Heart right ventricle (tissue), 16 donors: Measurements from ENCODE around the gene CENPM. TPM values are rescaled to one million over a fixed set of nuclear protein-coding genes. Genes with fewer than 3 reads are reported as not detected.
A peak's percentile ranks its signal among the peaks of the same experiment; 100 is the strongest.

ENCODE experiments used
- ATAC-seq, 8 donors: fragments of 200-7000 bp; cut with Tn5 transposase; one replicate each; pipeline ENCODE4 v1.9.1; 2020; ENCODE audit warnings: mild to moderate bottlenecking in 8 of 8, moderate library complexity in 8 of 8, moderate number of reproducible peaks in 1 of 8
- DNase-seq, 2 donors: peaks; one replicate each; pipeline ENCODE4 v3.0.0-alpha.2; 2020
- H3K27ac ChIP-seq, 10 donors: fragments of 200-600 bp; sonication (generic) in 2 of 10; one replicate each; pipeline versions ENCODE4 v1.5.0 to v1.8.0; 2020 to 2022; ENCODE audit warnings: mild to moderate bottlenecking in 3 of 10
- H3K27me3 ChIP-seq, 7 donors: fragments of 200-600 bp; one replicate each; pipeline ENCODE4 v1.8.0; 2021 to 2022; ENCODE audit warnings: mild to moderate bottlenecking in 2 of 7
- H3K36me3 ChIP-seq, 9 donors: fragments of 200-600 bp; sonication (generic) in 1 of 9; one replicate each; pipeline versions ENCODE4 v1.5.0 to v1.8.0; 2020 to 2022; ENCODE audit warnings: mild to moderate bottlenecking in 2 of 9
- H3K4me1 ChIP-seq, 9 donors: fragments of 200-600 bp; sonication (generic) in 1 of 9; one replicate each; pipeline versions ENCODE4 v1.5.0 to v1.8.0; 2020 to 2022; ENCODE audit warnings: mild to moderate bottlenecking in 4 of 9
- H3K4me3 ChIP-seq, 10 donors: fragments of 200-600 bp; sonication (generic) in 2 of 10; one replicate each; pipeline versions ENCODE4 v1.5.0 to v1.8.0; 2020 to 2022; ENCODE audit warnings: mild to moderate bottlenecking in 7 of 10, moderate library complexity in 2 of 10
- H3K9me3 ChIP-seq, 11 donors: fragments of 200-600 bp in 10 of 11; sonication (generic) in 2 of 11; one replicate each; pipeline versions ENCODE4 v1.5.0 to v1.8.0; 2013 to 2022; ENCODE audit warnings: mild to moderate bottlenecking in 2 of 11, control low read depth in 1 of 11, moderate library complexity in 1 of 11
- WGBS, 2 donors: extraction: QIAGEN DNeasy Blood & Tissue Kit; methylation state at CpG; one replicate each; pipeline ENCODE4 v1.1.7; 2013; ENCODE audit warnings: inconsistent platforms in 1 of 2; 5-methylcytosine and 5-hydroxymethylcytosine counted together
- intact Hi-C, 10 donors: fragments of 100-400 bp; cut with DNase I; formaldehyde crosslinking; loops; one replicate each; pipeline versions ENCODE4 v1.11.1 to v1.14.2; 2022
- polyA plus RNA-seq, 2 donors: library from polyadenylated mRNA; stranded (reverse); fragments of 200-250 nt; gene quantifications; one replicate each; pipeline ENCODE4 v1.2.3, GENCODE V29; 2013
- total RNA-seq, 10 donors: library from RNA; stranded (reverse); fragmentation: NEBNext Ultra II Directional in 3 of 10; extraction: Animal tissue kit (Norgen Biotek cat#: 25700) in 3 of 10; gene quantifications; one replicate each; pipeline versions ENCODE4 v1.2.1 to v1.2.4, GENCODE V29; 2021 to 2023
- TF ChIP-seq, protein P1 (sequence below), 9 donors: fragments of 200-600 bp; sonication (generic) in 2 of 9; IDR thresholded peaks; one replicate each; pipeline versions ENCODE4 v1.5.0 to v1.8.0; 2021 to 2022; ENCODE audit warnings: antibody characterized with exemption in 9 of 9, mild to moderate bottlenecking in 5 of 9, moderate library complexity in 1 of 9
- donor health status: Arrhythmogenic right ventricular cardiomyopathy.
- donor health status: ischemic (EF 13 %, LVEDD 7.1; RV severe dilation, severe dysfunction).
- donor health status: healthy with polysubstance abuse.
- donor health status: DM: no; HTN: yes; CAD: no.
- donor health status: DM: no; HTN: no; CAD: no.
- donor health status: ischemic (EF 25% LVEDD 6.9; RV normal size, moderate dysfunction).
- donor health status: ischemic (EF 25% LVEDD 5.7; RV mildly dilated, moderate dysfunction).
- donor health status: healthy.
- donor health status: DM: yes; HTN: yes; CAD: no.
- donor health status: Ischemic cardiomyopathy.
- donor health status: ischemic (EF 35%, LVEDD 5.7; RV mildly dilated, moderate dysfunction).
- donor health status: nonischemic (EF 11% LVEDD 7.7; RV severe dilation, severe dysfunction).
- donor health status: DM: yes; HTN: yes; CAD: no.
- donor health status: PGD.
- donor health status: ischemic (EF 29% LVEDD 5.4; RV normal size, mild dysfunction).
- donor health status: nonischemic (EF 23%, LVEDD 6.1; RV moderate dilation, normal function).

The CENPM gene
- total and polyA plus RNA-seq, 12 donors, result 0.34 to 3.5 (median 0.77) TPM; not detected in 4

DNA sequence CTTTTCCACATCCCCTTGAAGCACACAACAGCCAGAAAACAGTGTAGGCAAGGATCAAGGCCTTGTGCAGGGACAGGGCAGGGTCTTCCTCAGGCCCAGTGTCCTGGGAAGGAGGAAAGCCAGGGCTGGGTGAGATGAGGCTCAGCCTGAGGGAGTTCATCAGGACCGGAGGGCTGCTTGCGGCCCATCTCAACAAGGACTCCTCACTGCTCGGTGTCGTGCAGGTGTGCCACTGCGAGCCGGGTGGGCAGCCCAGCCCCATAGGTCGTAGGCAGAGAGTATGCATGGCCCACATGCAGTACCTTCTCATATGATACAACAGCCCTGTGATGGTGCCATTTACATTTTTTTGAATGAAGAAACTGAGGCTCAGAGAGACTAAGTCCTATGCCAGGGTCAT is 44.9 kb downstream of the CENPM start:
- intact Hi-C loops, result no loop called here
- Histone ChIP-seq H3K9me3 (no peaks in the 10 kb centered on the region), H3K27ac (peak overlapping the region in 3 of 10 donors; percentile 71 to 73 (median 72)), H3K4me3 (no peak overlapping the region), H3K4me1 (peaks cover 0 to 47% (median 24%) of the 10 kb centered on the region in 9 donors), H3K36me3 (peaks cover 0 to 100% (median 48%) of the 10 kb centered on the region in 9 donors), H3K27me3 (no peaks in the 10 kb centered on the region)
- ATAC-seq (no peak), DNase-seq (no peak)
- TF ChIP-seq, protein P1, sequence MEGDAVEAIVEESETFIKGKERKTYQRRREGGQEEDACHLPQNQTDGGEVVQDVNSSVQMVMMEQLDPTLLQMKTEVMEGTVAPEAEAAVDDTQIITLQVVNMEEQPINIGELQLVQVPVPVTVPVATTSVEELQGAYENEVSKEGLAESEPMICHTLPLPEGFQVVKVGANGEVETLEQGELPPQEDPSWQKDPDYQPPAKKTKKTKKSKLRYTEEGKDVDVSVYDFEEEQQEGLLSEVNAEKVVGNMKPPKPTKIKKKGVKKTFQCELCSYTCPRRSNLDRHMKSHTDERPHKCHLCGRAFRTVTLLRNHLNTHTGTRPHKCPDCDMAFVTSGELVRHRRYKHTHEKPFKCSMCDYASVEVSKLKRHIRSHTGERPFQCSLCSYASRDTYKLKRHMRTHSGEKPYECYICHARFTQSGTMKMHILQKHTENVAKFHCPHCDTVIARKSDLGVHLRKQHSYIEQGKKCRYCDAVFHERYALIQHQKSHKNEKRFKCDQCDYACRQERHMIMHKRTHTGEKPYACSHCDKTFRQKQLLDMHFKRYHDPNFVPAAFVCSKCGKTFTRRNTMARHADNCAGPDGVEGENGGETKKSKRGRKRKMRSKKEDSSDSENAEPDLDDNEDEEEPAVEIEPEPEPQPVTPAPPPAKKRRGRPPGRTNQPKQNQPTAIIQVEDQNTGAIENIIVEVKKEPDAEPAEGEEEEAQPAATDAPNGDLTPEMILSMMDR (IDR thresholded peaks at IDR 0.05), result no peak
- WGBS, 2 donors, result 85 to 95% methylated on average over 7 of the region's 7 CpGs

DNA sequence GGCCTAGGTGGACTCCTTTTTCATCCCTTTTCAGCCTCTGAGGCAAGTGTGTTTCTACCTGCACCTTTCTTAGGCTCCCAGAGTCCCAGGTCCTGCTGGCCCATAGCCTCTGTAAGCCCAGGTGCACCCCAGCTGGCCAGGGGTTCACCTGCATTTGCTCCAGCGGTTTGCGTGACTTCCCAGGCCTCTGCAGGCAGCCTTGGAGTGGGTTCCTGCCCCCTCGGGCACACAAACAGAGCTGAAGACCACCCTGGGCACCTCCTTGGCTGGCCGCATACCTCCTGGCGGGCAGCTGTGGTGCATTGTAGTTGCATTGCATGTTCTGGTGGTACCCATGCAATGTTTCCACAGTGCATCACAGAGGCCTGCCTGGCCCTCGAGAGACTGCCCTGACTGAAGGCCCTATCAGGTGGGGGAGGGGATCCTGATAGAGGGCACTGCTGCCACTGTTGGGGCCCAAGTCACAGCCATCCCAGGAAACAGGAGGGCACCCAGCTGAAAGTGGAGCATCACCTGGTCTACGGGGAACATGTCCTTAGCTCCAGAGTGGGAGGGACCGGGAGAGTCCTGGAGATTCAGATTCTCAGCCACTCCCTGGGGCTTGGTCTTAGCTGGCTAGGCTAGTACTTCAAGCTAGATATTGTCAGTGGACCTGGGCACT is 46.2 kb downstream of the CENPM start:
- Histone ChIP-seq H3K4me1 (peaks cover 0 to 51% (median 24%) of the 10 kb centered on the region in 9 donors), H3K27ac (peak overlapping the region in 5 of 10 donors; percentile 39 to 79 (median 73))

DNA sequence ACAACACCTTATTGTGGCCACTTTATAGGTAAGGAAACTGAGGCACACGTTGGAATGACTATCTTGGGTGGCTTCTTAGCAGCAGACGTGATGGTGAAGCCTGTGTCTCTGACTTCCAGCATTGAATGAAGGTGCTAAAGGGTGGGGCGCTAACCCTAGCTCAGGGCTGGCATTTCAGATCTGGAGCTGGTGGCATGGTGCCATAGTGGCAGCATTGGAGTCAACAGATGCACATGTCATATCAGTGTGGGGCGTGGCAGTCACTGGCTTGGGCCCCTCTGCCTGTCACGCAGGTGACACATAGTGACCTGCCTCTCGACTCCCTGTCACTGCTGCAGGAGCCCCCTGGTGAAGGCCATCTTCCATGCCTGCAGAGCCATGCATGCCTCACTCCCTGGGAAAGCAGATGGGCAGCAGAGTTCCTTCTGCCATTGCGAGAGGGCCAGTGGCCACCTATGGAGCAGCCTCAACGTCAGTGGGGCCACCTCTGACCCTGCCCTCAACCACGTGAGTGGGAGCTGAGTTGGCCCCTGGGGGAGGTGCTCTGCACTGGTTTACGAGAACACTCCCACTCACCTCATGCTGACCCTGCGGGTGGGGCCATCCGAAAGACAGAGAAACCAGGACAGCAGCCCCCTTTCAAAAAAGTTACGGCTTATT is 46.8 kb downstream of the CENPM start:
- WGBS, 2 donors, result 72 to 78% methylated on average over 13 of the region's 13 CpGs
- H3K27me3 ChIP-seq, result no peaks in the 10 kb centered on the region
- peaks cover 0 to 51% (median 24%) of the 10 kb centered on the region in 9 donors for H3K4me1 ChIP-seq
- H3K4me3 ChIP-seq, result no peak overlapping the region
- no peaks in the 10 kb centered on the region for H3K9me3 ChIP-seq
- DNase-seq (peak in 1 of 2 donors; percentile 61), ATAC-seq (peak in 7 of 8 donors; percentile 30 to 71 (median 43))
- H3K27ac ChIP-seq, result peak overlapping the region in 6 of 10 donors; percentile 17 to 79 (median 71)
- intact Hi-C loops, result no loop called here
- TF ChIP-seq, protein P1 (IDR thresholded peaks at IDR 0.05), result no peak
- peaks cover 0 to 100% (median 61%) of the 10 kb centered on the region in 9 donors for H3K36me3 ChIP-seq

More for the DNA sequence above, 46.2 kb downstream of the CENPM start:
- ATAC-seq (no peak), DNase-seq (no peak)
- no peaks in the 10 kb centered on the region for H3K27me3 ChIP-seq
- no peaks in the 10 kb centered on the region for H3K9me3 ChIP-seq
- TF ChIP-seq, protein P1 (IDR thresholded peaks at IDR 0.05), result no peak
- intact Hi-C loops, result no loop called here
- H3K4me3 ChIP-seq, result no peak overlapping the region
- H3K36me3 ChIP-seq, result peaks cover 0 to 100% (median 60%) of the 10 kb centered on the region in 9 donors
- WGBS, 2 donors, result 90 to 94% methylated on average over 8 of the region's 8 CpGs

DNA sequence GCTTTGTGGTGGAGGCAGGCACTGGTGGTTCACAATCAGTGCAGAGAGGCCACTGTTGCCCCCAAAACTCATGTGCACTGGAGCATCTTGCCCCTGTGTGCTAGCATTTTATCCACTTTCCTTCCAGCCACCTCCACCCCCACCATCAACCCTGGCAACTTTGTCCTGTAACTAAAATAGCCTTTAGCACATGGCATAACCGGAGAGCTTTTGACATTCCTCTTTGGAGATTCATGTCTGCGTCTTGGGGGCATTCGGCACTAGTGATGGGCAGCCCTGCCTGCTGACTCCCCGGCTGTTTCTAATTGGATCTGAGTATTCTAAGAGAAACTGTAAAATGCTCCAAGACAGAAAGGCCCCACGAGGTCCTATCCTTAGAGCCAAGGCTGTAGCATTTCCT is 47.8 kb downstream of the CENPM start:
- no peaks in the 10 kb centered on the region for H3K9me3 ChIP-seq
- TF ChIP-seq, protein P1 (IDR thresholded peaks at IDR 0.05), result no peak
- peak in 7 of 8 donors; percentile 35 to 73 (median 67) for ATAC-seq
- WGBS, 2 donors, result 48 to 68% methylated on average over 5 of the region's 5 CpGs
- peaks cover 0 to 100% (median 60%) of the 10 kb centered on the region in 9 donors for H3K36me3 ChIP-seq
- peak overlapping the region in 8 of 10 donors; percentile 17 to 79 (median 60) for H3K27ac ChIP-seq
- no peak overlapping the region for H3K4me3 ChIP-seq
- peak in 1 of 2 donors; percentile 58 for DNase-seq
- no peaks in the 10 kb centered on the region for H3K27me3 ChIP-seq
- H3K4me1 ChIP-seq, result peaks cover 0 to 53% (median 24%) of the 10 kb centered on the region in 9 donors
- intact Hi-C loops, result no loop called here
